GM21390 (cell line): Measurements from ENCODE around the gene GFRA1.

Experiments used
- ATAC-seq: cut with Tn5 transposase; IDR thresholded peaks from one replicate; pipeline ENCODE4 v1.9.1; 2021; ENCODE audit not compliant: unreplicated experiment

GFRA1 gene

GRCh38 chr10:116133634-116134033 is 139.4 kb downstream of the GFRA1 start:
- no peak for ATAC-seq

DNA sequence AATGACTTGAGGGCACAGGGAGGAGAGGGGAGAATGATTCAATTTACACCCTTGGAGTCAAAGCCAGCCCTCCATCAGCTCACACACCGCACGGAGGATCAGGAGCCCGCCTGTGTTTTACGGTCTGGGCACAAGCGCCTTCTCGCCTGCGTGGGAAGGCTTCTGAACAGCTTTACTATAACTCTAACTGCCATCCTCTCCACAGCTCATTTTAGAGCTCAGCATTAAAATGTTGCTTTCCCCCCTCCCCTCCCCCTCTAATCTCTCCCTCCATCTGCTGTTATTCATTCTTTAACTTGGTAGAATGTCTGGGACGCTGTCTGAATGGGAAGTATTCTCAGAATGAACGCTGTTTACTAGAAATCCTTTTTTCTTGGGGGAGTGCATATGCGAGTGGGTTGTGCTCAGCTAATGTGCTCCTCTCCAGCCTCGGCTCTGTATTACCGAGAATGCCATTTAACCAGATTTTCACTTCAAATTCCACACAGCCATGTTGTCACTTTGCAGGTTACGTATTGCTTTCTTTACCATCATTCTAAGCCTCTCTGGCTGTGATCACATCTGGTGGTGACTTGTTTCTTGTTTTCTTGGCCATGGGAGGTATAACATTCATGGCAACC is 140.1 kb downstream of the GFRA1 start:
- ATAC-seq = no peak

DNA sequence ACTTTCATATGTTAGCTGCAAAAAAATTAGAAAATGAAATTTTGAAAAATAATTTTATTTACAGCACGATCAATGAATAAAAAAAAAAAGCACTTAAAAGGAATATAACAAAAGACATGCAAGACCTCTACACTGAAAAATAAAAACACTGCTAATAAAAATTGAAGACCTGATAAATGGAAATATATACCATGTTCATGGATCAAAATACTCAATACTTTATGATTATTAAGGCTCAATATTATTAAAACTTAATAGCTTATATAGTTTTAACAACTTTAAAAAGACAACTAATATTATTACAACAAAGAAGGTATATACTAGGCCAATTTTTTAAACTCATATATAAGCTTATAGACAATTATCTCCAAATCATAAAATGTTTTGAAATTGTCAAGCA is 143.0 kb downstream of the GFRA1 start:
- no peak for ATAC-seq

DNA sequence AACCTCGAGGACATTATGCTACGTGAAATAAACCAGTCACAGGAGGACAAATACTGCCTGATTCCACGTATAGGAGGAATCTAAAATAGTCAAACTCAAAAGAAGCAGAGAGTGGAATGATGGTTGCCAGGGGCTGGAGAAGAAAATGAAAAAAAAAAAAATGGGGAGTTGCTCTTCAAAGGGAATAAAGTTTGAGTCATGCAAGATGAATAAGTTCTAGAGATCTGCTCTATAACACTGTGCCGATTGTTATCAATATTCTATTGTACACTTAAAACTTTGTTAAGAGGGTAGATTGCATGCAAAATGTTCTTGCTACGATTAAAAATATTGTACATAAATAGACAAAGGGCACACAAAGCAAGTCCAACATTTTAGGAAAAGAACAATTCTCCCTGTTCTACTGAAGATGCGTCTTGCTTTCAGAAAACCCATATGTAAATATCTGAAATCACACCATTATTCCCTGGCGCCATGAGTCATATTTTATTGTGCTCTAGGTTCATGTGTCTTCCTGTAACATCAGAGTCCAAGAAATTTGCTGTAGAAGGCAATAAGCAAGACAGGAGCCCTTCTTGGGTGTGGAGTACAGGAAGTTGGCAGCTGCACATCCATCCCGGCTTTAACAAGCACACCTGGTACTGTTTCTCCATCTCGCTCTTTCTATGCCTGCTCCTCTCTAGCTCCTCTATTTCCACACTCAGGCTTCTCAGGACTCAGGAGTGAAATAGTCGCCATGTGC is 145.9 kb downstream of the GFRA1 start:
- ATAC-seq = no peak

- no peak for ATAC-seq
Measured at GRCh38 chr10:116126239-116126638, 146.8 kb downstream of the GFRA1 start.

DNA sequence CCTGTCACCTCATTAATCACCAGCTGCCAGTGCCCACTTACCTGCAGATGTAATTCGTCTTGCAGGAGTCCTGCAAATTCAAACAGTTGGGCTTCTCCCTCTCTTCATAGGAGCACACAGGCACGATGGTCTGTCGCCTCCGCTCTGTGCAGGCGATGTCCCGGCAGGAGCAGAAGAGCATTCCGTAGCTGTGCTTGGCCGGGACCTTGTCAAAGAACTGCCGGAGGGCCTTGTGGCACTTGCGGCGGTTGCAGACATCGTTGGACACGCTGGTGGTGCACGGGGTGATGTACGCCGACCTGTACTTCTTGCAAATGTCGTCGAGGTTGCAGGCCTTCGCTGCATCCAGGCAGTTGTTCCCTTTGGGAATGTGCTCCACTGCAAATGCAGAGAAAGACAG is 147.8 kb downstream of the GFRA1 start:
- ATAC-seq = no peak

DNA sequence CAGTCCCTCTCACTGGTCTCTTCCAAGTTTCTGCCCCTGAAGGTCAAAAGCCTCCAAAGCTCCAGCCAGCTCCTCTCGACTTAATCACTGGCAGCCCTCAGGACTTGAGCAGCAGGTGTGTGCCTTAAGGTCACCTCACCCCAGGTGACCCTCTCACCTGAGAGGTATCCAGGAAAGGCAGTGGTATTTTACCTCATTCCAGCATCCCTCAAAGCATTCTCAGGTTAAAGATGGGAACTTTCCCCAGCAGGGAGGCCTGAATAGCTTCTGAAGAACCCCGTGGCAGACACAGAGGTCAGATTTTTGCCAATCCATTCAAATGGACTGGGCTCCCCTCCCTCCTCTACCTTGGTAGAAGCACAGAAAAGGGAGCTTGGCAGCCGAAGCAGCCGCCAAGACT is 148.2 kb downstream of the GFRA1 start:
- no peak for ATAC-seq

- ATAC-seq = no peak
Measured at GRCh38 chr10:116122664-116123063, 150.3 kb downstream of the GFRA1 start.

- no peak for ATAC-seq
Measured at GRCh38 chr10:116121640-116122525, 151.1 kb downstream of the GFRA1 start.

DNA sequence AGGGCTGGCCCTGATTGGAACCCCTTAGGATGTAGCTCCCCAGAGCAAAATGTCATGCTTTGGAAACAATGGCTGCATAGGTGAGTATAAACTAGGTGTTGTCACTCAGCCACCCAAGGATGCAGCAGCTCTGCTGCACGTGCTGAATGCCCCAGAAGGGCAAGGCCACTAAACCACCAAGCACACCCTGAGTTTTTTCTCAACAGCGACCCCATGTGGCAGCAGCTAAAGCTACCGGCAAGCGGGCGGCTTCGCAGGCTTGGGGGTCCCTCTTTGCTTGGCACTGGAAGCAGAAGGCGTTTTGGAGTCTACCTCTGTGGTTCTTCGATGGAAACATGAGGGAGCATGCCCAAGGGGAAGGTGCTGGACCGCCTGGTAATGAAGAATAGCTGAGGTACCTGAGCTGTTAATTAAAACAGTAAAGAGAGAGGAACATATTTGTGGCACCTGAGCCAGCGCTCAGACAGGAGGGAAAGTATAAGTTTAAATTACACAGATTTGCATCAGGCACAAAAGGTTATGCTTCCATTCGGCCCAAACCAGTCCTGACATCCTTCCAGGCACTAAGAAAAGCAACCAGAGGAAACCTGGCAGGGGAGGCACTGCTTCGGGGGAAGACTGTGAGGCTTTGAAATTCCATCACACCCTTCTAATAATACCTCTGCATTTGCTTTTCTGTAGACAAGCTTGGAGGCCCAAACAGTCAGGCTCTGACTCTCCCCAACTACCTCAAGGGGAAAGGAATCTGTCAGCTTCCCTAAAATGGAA is 152.1 kb downstream of the GFRA1 start:
- ATAC-seq = no peak

DNA sequence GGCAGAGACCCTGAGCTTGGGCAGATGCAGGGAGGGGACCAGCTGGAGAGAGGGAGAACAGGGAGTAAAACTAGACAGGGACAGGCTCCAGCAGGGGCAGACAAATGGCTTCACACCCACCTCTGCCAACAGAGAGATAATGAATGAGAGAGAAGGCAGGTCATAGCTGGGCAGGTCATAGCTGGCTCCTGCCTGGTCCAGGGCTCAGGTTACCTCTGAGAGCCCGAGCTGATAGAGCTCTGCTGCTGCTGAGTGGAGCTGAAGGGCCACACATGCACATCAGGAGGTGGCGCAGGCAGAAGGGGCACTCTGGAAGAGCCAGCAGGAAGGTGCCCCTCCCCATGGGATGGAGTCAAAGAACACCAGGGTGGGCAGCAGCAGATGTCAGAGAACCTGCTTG is 154.2 kb downstream of the GFRA1 start:
- ATAC-seq = no peak

DNA sequence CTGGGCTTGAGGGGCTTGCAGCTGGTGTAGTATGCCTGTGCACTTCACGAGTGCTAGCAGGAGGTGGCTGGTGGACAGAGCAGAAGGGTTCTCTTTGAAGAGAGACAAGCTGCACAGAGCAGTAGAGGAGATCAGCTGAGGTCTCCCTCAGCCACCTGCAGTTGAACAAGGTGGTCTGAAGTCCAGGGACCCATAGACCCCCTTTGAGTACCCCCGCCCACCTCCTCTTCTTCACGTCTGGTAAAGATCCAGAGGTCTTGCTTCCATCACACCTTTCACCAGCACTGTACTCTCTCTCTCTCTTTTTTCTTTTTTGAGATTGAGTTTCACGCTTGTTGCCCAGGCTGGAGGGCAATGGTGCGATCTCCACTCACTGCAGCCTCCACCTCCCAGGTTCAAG is 157.2 kb downstream of the GFRA1 start:
- ATAC-seq = no peak

GRCh38 chr10:116115036-116115641 is 157.9 kb downstream of the GFRA1 start:
- no peak for ATAC-seq

DNA sequence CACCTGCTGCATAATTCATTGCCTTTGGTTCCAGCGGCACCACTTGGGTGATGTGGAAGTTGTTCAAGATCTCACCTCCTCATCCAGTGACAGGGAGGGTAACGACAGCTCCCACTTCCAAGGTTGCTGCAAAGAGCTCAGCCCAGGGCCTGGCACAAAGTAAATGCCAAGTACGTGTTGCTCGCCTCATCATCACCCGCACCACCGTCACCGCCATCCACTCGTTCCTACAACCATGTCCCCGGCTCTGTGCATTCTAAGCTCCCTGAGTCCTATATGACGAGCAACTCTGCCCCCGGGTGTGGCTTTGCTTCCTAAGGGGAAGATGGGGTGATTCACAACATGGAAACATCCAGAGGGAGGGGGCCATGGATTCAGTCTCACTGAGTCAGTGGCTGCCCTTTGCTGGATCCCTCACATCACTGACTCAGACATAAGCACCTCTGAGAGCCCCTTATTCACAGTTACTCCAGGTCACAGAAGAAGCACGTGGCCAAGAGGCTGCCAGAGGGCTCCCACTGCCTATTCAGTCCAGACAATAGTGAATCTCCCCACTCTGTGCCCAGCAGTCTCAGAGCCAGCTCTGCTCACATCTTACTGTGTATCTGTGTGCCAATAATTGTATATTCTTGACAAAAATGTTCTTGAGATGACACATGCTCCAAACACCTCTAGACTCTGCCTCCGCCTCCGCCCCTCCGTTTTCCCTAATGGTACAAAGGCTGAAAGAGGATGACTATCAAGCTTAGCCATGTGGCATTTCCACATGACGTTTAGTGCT is 159.1 kb downstream of the GFRA1 start:
- no peak for ATAC-seq

DNA sequence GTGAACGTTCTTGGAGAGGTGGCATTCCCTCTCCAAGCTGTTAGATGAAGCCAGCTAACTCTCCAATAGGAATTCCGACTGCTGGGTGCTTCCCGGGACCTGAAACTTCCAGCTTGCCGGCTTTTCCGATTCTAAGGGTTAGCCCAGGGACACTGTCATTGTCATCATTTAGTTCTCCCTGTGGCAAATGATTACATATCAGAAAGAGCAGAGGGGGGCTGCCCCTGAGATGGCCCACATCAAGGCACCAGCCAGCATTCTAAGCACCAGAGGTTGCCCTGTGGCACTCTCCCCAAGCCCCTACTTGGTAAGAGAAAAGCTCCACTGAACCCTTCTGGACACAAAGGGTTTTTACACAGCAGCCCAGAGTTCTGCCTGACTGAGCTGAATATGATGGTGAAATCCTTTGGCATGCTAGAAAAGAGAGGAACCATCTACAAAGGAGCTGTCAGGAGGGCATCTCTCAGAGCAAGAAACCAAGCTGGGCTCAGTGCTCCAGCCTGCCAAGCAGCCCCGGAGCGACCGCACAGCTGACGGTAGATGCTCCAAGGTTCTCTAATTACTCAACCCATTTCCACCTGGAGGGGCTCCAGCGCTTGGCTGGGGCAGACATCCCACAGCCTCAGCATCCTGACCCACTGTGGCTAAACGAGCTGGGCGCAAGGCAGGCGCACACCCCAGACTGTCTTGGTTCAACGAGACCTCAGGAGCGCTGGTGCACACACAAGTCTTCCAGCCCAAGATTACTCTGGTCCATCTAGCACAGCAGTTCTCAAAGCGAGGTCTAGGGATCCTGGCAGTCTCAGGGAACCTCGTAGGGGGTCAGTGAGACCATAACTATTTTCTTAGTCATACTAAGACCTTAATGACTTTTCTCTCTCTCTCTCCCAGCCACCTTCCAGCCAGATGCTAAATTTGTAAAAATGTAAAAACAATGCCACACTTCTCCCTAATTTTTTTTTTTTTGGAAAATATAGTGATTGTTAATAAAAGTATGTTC is 160.5 kb downstream of the GFRA1 start:
- no peak for ATAC-seq

DNA sequence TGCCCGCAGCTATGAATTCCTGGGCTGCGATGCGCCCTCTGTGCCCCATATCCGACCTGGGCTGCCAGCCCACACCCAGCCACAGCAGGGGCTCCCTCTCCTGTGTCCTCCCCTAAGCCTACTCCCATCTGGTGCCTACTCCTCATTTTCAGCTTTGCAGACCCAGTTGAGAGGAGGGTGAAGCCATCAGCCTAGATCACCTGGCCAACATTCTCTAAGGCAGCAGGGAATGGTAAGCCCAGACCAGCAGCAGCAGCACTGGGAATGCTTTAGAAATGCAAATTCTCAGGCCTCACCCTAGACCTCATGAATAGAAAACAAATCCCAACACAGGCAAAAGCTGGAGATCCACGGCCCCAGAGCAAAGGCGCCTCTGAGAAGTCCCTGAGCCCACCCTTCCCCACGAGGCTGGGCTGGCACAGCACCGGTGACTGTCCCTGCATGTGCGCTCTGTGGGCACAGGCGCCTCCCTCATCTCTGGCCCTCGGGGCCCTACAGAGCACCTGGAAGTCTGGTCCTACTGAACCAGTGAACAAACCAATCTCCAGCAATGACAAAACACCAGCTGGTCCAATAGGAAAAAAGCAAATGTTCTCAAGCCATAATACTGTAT is 161.4 kb downstream of the GFRA1 start:
- ATAC-seq = no peak

DNA sequence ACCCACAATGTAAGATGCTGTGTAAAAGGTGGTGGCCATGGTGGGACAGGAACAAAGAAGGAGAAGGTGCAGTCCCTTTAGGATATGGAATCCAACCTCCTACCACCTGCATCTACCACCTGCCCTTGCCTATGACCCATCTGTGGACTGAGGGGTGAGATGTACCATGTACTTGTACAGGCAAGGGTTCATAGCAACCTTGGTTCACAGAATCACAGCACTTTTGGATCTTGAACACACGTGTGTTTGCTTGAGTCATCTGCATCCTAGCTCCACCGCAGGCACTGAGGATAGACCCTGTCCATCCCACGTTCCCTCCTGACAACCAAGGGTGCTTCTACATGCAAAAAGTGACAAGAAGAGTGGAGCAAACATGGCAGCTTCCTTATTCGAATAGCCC is 162.3 kb downstream of the GFRA1 start:
- no peak for ATAC-seq

GRCh38 chr10:116109881-116110280 is 163.1 kb downstream of the GFRA1 start:
- ATAC-seq = no peak
